GDM1 (cell line): ENCODE results near the gene ADAMTS17.

Experiments
- DNase-seq: peaks from one replicate; lab custom pipeline; 2025; lab: John Stamatoyannopoulos, UW

The ADAMTS17 gene

DNA sequence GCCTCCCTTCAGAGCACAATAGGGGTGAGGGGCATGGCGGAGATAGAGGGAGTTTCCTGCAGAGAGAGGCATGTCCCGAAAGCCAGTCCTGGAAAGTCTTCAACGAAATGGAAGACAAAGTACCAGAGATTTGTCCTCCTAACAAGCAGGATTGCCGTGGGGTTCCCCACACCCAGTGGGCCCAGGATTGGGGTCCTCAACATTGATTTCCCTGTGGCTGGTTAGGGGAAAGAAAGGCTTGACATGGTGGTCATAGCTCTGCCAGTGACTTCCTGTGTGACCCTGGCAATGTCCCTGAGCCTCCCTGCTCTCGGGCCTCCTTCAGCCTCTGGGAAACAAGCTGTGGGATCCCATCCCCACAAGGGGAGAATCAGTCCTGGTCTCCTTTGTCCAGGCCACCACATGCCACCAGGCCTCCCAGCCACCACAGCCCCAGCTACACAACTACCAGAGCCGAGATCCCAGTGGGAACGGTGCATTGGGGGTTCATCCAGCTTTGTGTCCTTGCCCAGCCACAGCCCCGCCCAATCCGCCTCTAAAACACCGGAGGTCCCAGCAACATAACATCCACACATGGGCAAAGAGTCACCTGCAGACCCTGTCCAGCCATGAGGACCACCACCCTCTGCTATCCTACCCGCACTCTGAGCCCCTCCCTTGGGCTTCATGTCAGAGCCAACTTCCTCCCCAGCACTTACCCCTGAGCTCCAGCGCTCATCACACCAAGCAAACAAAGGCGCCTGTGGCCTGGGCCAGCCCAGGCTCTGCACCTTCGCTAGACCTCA lies 63.0 kb downstream of the ADAMTS17 start:
- DNase-seq, result no peak

DNA sequence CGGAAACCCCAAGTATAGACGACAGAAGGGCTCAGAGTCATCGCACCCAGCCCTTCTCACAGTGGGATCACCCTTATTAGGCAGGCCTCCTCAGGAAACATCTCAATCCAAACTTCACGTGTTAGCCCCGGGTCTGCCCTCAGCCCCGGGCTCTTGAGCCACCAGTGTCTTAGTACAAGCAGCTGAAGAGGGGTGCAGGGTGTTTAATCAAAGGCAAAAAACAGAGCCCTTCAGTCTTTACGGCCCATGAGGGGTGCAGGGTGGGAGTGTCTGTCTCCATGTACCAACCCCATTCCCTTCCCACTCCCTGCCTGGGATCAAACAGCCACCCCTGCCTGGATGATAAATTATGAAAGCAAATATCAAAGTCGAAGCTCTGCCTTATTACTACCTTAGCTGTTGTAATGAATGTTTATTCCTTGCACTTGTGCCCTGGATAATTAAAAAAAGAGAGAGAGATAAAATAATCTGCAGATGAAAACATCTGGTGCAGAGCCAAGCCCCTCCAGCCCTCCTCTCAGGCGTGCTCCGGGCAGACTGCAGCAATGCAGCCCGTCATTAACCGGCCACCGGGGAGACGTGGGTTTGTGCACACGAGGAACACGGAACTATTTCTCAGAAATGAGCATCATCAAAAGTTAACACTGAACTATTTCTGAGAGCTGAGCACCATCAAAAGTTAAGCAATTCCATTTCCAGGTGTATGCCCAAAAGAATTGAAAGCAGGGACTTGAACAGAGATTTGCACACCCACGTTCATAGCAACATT lies 64.5 kb downstream of the ADAMTS17 start:
- no peak for DNase-seq

DNA sequence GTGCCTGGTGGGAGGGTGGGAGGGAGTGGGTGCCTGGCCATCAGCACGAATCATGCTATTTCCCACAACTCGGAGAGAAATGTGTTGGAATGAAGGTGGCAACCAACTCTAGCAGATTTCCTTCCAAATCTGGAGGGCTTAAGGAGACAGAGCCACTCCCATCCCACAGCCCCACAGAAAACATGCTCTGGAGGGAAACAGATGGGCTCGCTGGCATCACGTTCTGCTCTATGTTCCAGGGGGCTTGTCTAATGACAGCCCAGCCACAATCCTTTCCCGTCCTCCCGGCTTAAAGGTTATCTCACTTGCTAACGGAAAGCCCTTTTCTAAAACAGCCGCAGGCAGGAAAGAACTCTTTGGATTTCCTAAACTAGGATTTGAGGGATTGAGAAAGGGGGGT lies 65.3 kb downstream of the ADAMTS17 start:
- DNase-seq, result no peak

DNA sequence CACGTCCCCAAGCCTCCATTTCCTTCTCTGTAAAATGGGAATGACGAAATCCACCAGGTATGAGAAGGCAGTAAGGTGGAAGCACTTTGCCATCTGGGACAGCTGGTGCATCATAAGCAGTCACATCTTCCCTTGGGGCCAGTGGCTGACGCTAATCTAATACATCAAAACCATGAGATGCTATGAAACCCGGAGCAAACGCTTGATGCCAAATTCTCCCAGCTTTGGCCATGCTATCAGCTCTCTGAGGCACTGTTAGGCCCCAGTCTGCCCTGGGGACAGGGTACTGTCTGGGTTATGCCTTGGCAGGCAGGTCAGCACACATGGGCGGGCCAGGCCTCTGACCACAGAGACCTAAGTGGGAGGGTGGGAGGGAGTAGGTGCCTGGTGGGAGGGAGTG lies 66.1 kb downstream of the ADAMTS17 start:
- DNase-seq, result no peak

DNA sequence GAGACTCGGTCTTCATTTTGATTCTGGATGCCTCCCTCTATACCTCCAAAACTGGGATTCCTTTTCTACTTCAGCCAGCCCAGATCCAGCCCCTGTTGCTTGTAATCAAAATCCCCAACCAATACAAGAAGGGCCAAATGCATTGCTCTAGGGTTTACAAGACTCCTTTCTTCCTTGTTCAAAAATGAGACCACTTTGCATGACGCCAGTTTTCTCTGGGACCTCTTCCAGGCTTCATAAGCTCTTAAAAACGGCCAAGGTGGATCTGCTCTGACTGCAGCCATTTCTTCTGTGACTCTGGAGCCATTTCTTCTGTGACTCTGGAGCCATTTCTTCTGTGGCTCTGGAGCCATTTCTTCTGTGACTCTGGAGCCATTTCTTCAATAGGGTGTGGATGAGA lies 71.9 kb downstream of the ADAMTS17 start:
- DNase-seq, result no peak

DNA sequence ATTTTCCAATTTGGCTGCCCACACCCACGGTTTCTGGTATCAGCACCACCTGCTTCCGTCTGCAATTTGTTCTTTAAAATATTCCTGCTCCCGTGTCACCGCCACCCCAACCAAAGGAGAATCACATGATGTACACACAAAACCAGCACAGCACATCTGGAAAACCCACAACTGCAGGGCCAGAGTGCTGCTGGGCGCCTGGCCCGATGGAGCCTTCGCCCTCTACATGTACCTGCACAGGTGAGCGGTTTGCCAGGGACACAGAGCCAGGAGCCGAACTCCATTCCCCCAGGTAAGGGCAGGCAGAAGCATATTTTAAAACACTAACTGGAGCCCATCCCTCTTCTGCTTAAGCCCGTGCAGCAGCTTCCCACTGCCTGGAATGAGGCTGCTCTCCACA lies 75.6 kb downstream of the ADAMTS17 start:
- DNase-seq, result no peak

DNA sequence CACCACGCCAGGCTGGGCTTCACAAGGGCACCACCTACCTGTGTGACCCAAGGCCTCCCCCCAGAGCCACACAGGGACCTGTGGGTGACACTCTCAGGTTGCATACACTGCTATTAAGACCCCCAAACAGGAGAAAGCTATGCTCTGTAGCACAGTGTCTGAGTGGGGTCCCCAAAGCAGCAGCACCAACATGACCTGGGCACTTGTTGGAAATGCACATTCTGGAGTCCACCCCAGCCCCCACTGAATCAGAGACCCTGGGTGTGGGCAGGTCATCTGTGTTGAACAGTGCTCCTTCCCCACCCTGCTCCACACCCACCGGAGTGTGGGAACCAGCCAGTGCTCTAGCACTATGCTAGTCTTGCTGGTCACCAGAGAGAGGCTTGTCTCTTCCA lies 76.1 kb downstream of the ADAMTS17 start:
- DNase-seq, result no peak

DNA sequence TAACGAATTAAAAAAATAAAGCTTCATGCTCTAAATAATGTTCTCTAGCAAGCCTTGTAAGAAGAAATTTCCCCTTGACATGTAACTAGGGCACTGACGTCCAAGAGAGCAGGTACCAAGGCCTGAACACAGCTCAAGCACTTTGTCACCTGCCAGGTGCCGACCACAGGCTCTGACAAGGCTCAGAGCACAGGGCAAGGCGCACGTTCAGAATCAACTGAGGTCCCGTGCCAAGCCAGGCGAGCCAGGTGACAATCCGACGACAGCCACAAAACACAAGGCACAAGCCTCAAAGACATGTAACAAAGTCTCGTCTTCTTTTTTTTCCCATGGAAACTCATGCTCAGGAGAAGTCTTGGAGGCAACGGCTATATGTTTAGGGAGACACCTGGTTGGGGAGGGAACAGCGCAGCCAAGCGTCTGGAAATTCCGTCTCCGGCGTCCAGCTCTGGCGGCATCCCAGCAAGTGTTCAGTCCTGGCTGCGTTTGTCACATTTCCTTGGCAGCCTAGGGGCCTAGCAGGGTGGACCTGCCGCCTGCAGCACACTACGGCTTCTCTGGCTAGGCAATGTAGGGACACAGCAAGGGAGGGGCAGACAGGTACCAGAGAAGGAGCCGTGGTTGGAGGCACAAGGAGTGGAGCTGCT lies 76.7 kb downstream of the ADAMTS17 start:
- DNase-seq, result no peak

DNA sequence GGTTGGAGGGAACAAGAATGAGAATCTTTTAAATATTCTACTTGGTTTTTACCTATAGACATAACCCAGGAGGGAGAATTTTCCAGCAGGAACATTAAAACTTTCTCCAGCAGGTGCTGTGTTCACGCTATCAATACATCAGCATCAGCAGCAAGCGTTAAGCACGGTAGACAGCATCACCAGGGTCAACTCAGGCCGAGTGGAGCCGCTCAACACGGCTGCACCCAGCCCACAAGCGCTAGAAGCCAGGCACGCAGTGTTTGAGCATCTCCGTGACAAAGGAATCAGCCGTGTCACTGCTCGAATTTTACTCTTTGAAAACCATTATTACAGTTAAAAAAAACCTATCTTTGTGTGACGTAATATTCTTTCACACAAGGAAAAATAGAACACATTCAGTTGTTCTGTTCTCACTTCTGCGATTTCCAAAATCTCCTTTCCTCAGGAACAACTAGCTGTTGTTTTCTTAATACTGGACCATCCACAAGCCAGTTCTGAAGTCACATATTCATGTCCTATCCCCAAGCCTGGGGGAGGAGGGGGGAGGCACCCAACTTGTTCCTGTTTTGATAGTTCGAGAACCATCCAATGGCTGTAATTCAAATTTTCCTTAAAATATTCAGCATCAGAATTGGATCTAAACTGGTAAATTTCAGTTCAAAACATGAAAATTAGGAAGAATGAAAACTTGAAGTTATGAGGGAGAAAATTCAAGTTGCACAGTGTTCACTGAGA lies 77.9 kb downstream of the ADAMTS17 start:
- DNase-seq, result no peak

DNA sequence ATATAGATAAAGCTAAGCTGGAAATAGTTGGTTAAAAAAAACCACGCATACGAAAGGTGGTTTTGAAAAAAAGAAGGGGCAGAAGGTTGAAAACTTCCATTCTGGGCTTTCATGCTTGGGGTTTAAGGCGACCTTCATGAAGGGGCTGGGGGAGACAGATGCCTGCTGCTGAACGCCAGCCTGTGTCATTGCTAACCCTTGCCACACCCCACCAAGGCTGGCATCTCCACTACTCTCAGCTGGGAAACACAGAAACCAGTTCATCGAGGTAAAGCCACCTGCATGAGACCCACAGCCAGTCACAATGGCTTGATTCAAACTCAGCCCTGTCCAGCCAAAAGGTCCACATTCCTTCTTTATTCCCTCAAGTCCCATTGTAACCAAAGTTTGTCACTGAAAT lies 78.7 kb downstream of the ADAMTS17 start:
- no peak for DNase-seq

DNA sequence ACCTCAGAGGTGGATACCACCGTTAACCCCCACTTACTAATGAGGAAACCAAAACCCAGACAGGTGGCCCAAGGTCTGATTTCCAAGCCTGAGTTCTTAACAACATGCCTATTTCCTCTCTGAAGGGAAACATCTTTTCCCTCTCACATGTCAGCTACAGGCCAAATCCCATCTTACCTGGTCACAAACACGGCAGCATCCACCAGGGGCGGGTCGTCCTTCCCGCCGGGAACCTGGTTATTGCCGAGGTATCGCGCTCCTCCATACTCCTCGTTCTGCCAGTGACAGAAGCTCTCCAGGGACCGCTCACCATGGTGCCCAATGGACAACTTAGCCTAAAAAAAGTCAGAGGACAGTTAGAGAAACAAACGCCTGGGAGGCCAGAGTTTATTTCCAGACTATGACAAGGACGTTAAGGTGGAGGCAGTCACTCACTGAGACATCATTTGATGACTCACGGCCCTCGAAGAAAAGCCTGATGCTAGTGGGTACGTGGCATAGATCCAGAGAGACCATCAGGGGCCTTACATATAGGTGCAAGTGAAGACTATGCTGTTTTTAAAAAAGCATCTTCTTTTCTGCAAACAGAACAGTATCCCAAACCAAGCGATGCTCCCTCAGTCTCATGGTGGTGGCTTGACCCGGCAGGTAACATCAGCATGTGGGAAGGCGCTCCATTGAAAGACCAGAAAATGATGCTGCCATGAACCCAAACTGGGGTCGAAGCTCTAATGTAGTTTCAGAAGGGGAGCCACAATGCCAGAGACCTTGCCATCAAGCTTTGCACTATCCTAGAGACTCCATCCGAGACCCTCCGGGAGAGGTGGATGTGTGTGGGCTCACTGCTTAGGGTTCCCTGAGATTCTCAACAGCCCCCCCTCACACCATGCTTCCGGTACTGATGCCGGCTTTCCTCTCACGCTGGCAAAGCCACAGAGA lies 80.2 kb downstream of the ADAMTS17 start:
- no peak for DNase-seq

DNA sequence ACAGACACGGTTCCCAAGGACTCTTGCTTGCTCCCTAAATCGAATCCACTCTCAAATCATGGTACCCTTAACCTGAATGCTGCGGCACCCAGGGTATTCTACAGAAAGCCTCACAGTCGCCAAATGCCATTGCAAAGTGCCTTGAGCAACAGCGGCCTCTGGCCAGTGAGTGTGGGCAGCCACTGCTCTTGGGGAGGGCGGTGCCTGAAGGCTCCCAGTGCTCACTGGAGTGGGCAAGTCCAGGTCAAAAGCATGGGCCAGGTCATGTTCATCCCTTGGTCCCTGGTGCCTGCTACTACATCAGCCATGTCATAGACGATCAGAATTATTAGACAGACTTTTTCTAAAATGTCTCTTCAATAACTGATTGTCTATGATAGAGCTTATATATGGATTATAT lies 82.5 kb downstream of the ADAMTS17 start:
- no peak for DNase-seq

DNA sequence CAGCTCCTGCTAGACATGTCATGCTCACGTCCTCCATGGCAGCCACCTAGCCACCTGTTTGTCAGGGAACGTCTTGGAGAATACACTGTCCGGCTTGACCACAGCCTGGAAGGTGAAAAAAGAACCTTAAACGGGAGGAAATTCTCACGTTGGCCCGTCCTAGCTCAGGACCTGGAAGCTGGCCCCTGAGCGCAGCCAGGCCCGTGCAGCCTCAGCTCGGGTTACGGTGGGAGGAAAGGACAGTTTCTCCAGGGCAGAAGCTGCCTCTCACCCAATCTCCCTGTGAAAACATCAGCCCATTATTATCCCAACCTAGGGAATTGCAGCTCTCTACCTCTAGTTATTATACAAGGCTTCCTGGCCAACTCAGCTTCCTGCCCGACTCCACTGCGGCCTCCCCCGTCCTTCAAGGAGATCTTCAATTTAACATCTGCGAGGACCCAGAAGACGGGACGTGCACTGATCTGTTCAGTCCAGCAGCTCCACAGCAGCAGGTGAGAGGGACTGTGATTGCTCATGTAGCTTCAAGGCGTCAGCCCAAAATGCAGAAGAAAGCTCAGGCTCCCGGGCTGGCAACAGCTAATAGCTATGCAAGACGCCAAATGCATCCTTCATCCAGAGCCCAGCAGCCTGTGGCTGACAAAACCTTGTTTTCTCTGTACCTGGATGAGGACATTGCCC lies 84.7 kb downstream of the ADAMTS17 start:
- no peak for DNase-seq

DNA sequence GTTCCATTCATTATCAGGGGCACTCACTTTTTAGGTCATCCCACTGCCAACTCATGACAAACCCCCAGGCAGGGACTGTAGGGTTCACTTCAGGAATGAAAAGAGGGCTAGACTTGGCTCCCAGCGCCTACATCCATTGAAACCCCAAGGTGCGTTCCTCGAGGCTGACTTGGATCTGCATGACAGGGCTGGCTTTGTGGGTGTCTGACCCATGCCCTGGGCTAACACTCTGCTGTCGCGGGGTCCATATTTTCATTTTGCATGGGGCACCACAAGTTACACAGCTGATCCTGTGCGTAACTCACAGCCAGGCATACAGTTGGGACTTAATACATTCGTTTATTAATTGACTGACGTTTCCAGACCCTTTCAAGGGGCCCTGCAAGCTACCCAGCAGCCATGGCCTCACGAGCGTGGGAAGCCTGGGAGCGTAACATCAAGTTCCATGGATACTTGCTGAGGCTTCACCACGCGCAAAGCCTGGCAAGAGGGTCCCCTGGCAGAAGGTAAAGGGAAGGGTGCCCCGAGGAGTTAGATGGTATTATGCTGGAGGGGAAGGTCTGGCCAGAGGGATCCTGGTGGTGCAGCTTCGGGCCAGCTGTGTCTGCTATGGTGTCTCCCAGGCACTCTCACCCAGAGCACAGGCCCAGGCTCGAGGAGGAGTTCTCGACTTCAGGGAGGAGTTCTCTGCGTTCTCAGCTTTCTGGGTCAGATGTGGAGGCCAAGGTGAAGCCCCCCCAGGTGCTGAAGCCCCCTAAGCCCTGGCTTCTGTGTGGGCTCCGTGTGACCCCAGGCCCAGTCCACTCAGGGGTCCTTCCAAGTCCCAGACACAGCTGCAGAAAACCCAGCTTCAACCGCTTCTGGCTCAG lies 85.4 kb downstream of the ADAMTS17 start:
- no peak for DNase-seq

DNA sequence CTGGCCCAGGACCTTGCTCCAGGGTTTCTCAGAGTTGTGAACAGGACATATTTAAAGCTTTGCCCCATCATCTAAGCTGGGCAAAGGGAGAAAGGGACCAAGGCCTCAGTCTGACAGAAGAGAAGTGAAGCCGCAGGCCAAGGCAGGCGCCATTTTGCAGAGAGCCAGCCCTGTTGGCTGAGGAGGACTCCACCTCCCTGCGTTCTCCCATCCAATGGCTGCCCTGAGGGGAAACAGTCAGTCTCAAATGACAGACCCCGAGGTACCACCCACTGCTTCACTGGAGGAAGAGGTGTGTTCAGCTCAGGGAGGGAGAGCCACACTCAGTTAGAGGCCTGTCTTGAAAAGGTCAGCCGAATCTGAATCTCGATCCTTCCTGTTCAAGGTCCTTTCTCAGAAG lies 86.1 kb downstream of the ADAMTS17 start:
- DNase-seq, result no peak

DNA sequence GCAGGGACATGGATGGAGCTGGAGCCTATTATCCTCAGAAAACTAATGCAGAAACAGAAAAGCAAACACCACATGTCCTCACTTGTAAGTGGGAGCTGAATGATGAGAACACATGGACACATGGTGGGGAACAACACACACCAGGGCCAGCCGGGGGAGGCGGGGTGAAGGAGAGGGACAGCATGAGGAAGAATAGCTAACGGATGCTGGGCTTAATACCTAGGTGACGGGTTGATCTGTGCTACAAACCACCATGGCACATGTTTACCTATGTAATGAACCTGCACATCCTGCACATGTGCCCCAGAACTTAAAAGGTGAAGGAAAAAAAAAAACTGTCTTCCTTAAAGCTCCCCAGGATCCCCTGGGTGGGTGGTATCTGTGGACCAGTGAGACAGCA lies 87.1 kb downstream of the ADAMTS17 start:
- no peak for DNase-seq

DNA sequence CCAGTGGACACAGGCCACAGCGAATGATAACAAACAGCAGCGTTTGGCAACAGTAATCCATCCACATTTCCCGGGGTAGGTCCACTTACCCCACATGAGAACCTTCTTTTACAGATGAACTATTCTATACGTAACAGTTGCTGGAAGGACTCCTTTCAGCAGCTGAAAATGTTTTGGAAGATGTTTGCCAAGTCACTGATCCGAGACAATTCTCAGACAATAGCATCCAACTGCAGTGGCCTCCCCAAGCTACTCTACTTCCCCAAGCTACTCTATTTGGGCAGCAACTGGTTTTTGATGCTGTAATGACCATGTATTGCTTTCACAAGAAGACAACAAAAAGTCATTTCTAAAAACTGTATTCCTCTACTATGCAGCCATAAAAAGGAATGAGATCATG lies 87.5 kb downstream of the ADAMTS17 start:
- no peak for DNase-seq

DNA sequence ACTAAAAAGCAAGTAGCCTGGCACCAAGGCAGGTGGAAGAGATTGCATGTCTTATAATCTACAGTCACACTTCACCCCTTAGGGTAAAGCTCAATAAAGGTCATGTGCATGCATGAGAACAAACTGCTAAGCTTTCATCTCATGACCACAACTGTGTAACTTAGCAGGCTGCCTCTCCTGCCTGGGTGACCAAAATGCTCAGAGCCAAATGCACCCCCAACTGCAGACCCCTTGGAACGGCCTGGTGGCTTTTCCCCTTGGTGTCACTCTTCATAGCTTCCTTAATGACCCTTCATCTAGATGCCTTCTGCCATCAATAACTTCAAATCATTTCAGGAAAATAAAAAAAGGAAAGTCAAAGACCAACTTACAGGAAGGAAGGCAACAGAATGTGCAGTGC lies 88.1 kb downstream of the ADAMTS17 start:
- no peak for DNase-seq

DNA sequence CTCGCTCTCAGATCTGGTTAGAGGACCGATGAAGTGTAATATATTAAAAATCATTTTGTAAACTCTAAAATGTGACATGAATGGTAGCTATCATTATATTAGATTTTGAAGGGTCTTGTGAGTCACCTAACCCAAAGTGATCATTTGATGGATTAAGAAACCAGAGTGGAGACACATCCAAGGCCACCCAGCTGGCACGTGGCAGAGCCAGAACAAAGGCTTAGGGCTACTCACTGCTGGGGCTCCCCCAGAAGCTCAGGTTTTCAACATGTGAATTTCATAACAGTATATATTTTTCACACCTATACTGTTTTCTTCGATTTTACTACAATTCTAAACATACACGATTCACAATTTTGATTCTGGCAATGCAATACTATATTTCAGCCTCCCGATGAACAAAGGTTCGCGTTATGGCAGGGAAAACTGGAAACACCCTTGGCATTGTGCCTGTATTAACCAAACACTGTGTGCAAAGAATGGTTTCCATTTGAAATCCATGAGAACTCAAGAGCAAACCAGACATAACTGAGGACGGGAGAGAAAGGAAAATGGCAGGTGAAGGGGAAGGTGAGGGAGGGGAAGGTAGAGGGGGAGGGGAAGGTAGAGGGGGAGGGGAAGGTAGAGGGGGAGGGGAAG lies 88.9 kb downstream of the ADAMTS17 start:
- no peak for DNase-seq
